COR-L47 (cell line): ENCODE measurements around the gene FAXDC2.
A peak's percentile ranks its signal among the peaks of the same experiment; 100 is the strongest.
"Not testable (repeated sequence)": the region's sequence is repeated elsewhere in the genome, so short reads cannot be mapped to it uniquely, and the experiment has no call there.

ENCODE experiments used
- DNase-seq: peaks from one replicate; lab custom pipeline; 2025; lab: John Stamatoyannopoulos, UW

The FAXDC2 gene

DNA sequence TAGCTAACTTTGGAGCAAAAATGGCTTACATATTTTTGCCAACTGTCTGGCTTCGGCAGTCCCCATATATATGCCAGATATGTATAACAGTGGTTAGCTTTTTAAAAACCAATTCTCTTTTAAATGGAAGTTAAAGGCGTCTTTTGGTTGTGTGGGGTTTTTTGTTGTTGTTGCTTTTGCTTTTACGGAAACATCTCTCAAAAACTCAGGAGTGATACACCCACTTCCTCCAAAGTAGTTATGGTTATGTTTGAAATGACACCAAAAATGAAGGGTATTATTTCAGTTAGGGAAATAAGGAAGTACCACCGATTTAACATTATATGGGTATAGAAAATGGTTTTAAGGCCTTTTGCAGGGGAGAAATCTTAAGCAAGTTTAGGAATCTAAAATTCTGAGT lies 10.4 kb upstream of the FAXDC2 start:
- no peak for DNase-seq

DNA sequence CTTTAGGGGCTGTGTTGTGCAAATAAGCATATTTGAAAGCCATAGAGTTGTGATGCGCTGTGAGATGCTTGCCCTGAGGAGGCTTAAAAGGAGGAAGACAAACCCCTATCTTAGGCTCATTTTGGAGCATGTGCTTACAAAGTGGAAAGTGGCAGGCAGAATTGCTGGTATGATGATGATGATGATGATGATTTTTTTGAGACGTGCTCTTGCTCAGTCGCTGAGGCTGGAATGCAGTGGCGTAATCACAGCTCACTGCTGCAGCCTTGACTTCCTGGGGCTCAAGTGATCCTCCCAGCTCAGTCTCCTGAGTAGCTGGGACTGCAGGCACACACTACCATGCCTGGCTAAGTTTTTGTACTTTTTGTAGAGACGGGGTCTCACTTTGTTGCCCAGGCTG lies 9.7 kb upstream of the FAXDC2 start:
- DNase-seq = no peak

DNA sequence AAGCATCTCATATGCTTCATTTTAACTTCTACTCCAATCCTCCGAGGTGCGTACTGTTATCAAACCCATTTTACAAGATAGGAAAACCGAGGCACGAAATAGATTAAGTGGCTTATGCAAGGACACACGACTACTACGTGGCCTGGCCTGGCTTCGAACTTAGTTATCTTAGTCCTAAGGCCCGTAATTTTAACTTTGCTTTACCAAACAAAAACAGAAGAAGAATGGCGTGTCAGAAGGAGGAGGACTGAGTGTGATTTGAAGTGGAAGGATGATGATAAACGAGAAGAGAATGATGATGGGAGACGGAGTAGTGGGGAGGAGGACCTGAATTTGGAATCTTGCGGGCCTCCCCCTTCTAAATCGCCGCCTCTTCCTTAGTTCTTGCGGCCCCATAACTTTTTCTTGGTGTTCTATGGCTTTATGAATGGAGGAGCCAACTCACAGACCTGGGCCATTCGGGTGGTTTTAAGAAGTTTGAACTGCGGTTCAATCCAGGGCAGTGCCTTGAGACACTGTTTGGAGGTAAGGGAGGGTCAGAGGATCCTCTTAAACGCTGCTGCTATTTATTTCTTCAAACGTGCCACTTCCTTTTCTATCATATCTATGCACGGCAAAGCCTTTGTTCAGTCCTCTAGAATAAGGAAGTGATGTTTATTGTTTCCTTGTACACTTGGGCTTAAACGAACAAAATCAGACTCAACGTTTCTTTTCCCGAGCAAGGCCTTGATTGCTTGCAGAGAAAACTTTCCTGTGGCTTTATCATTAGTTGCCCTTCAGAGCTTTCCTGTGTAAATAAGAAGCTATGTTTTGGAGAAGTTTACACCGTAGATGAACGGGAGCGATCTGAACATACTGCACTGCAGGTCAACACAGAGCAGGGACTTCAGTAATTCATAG lies 8.8 kb upstream of the FAXDC2 start:
- DNase-seq = no peak

DNA sequence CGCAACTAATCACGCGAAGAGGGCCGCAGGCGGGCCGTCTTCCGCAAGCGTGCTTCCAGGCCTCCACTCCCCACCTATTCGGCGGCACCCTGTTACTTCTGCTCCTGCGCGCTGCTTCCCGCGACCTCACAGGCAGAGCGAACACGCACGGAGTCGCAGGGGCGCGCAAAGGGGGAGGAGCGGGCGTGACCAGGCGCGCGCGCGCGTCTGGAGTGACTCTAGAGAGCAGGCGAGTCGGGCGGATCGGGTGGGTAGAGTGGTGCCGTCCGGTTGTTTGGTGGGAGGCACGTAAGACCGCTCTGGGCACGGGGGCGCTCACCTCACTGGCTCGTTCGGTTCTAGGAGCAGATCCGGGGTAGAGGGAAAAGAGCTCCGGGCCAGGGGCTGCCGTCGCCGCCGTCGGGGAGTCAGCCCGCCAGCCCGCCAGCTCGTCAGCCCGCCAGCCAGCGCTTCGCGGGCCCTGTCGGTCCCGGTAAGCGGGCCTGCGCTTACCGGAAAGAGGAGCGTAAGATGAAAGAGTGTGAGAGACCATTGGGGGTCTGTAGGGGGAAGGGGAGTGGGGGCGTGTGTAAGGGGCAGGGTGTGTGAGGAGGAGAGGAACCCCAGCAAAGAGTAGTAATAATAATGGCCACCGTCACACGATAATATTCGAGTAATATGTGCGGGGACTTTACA lies 8.0 kb upstream of the FAXDC2 start, which contains the start of gene CNOT8:
Gene CNOT8, plus strand, starts transcription at position 331 of the 675 bp plus-strand sequence. CDS start 4,652 bp downstream, outside the sequence.
- DNase-seq = peak; percentile 98

DNA sequence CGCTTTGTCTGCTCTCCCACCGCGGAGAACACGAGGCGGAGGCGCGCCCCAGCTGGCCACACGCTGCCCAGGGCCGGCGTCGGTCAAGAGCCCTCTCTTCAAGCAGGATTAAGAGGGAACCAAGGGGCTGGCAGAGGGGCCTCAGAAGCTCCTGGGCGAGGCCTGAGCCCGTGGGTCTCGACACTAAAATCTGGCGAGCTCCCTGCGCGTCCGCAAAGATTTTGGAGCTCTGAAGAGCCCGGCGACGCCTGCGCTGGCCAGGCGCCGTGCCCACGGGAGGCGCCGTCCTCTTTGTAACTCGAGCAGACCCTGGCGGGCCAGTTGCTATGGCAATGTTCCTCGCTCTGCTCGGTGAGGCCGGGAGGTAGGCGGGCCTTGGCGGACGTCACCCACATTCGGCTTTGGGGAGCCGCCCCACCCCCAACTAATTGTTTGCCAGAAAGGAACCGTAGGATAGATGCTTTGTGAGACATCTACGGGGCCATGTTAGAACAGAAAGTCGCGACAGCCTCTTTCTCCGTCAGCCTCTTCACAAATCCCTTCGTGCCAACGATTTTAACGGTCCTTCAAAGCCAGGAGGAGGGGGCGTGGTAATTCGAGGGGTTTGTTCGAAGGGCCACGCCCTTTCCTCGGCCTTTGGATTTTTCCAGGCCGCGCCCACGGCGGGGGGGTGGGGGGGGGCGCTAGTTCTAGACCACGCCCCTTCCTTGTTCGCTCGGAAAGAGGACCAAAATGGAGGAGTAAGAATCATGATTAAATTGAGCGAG lies 7.3 kb upstream of the FAXDC2 start:
- peak; percentile 98 for DNase-seq

DNA sequence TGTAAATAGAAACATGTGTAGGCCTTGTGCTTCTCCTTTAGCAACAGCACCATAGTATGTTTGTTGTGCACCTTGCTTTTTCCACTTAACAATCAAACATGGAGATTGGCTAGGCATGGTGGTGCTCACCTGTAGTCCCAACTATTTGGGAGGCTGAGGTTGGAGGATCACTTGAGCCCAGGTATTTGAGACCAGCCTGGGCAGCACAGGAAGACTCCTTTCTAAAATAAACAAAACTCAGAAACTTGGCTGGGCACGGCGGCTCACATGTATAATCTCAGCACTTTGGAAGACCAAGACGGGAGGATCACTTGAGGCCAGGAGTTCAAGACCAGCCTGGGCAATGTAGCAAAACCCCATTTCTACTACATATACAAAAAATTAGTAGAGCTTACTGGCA lies 948 bp upstream of the FAXDC2 start:
- DNase-seq = no peak

DNA sequence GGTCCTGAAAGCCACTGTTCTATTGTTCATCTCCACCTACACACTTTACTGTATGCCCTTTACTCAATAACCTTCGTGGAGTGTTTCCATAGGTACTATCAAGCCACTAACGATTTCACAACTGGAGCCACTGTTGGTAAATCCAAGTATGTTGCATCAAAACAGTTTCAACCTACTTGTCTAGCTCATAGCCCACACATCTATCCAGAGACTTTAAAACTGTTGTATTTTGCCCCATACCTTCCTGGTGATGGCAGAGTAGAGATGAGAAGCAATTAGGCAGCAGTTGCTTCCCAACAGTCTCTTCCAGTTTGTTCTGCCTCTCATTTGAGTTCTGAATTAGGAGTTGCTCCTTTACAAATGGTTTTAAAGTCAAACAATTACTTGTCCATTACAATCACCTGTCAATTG lies 607 bp downstream of the FAXDC2 start:
- no peak for DNase-seq

DNA sequence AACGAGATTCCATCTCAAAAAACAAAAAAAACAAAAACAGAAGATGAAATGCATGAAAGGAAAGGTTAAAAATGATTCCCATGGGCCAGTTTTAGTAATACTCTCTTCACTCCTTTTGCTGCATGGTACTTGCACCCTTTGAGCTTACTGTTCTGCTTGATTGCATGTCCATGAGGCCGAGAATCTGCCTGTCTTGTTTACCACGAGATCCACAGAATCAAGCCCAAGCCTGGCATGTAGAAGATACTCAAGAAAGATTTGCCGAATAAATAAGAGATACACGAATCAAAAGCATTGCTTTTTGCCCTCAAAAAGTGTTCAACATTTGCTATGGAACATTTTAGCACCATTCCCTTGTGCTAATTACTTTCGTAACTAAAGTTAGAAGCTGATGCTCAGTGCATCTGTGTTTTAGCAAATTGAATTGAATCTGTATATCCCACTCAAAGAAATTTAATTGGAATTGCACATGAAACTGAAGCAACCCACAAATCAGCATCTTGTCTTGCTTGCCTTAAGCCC lies 1.1 kb downstream of the FAXDC2 start:
- no peak for DNase-seq

DNA sequence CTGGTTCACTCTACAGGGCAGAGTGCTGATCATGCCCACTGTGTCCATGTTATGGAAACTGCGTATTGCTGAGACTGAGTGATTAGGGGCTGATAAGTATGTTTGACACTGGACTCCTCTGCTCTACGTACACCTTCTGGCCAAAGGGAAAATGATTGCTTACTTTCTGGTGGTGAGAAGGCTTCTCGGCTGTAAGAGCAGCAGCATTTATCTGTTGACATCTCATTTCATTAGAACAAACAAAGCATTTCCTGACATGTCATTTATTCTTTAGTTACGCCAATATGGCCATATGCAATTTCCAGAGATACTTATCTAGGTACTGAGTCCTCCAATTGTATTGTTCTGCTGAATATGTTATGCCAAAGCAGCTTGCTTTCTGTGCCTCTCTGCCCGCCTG lies 5.6 kb downstream of the FAXDC2 start:
- DNase-seq = no peak

DNA sequence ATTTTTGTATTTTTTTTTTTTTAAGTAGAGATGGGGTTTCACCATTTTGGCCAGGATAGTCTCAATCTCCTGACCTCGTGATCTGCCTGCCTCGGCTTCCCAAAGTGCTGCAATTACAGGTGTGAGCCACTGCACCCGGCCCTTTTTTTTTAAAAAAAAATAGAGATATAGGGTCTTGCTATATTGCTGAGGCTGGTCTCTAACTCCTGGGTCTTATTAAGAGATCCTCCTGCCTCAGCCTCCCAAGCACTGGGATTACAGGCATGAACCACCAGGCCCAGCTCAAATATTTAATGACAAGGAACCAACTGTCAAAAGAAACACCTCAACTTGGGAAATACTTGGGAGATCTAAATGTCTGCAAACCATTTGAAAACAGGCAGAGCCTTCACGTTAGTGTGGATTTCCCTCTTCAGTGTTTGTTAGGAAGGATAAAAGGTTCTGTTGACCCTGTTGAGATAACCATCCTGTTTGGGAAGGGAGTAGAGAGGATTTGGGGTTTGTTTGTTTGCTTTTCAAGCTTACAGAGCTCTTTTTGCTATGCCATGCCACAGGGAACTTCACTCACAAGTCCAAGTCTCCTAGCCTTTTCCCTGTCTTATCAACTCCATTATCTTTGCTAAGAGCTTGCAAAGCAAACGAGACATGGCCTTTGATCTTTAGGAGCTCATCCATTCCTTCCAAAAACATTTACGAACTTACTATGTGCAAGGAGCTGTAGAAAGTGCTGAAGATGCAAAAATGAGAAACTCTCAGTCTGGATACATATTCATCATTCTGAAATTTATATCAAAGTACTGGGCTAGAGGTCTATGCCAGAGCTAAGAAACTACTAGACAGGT lies 7.5 kb downstream of the FAXDC2 start:
- no peak for DNase-seq

DNA sequence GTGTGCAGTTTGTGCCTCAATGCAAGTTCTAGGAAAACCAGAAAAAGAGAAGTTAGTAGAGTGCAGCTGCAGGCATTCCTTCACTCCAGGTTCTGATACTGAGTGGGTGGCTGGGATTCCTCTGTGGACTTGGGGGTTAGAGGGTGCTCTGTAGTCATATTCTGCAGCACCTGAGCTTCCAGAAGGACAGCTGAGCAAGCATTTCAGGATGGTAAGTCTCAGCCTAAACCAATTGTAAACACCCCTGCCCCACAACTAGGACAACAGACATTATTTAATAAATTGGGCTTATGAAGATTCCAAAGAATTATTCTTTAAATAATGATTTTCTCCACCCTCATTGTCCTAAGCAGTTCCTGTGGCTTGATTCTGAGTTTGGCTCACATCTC lies 9.1 kb downstream of the FAXDC2 start:
- DNase-seq = no peak

DNA sequence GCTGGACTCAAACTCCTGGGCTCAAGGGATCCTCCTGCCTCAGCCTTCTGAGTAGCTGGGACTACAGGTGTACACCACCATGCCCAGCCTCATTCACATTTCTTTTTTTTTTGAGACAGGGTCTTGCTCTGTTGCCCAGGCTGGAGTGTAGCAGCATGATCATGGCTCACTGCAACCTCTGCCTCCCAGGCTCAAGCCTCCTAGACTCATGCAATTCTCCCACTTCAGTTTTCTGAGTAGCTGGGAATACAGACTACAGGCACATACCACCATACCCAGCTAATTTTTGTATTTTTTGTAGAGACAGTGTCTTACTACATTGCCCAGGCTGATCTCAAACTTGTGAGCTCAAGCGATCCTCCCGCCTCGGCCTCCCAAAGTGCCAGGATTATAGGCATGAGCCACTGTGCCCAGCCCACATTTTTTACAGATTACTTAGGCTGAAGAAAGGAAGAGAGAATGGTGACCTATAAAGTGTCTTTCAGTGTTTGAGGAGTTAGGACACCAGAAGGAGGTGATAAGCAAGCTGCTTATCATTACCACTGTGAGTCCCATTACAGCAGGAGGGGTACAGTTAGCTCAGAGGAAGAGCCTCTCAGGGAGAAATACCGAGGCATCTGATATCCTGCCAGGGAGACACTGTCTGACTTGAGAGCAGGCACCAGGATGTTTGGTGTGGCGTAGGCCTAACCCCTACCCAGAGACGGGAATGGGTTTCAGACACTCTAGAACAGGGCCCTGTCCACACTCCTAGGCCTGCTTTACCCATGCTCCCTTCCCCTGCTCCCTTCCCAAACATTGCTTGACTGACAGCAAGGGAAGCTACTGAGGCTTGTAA lies 9.7 kb downstream of the FAXDC2 start:
- no peak for DNase-seq

DNA sequence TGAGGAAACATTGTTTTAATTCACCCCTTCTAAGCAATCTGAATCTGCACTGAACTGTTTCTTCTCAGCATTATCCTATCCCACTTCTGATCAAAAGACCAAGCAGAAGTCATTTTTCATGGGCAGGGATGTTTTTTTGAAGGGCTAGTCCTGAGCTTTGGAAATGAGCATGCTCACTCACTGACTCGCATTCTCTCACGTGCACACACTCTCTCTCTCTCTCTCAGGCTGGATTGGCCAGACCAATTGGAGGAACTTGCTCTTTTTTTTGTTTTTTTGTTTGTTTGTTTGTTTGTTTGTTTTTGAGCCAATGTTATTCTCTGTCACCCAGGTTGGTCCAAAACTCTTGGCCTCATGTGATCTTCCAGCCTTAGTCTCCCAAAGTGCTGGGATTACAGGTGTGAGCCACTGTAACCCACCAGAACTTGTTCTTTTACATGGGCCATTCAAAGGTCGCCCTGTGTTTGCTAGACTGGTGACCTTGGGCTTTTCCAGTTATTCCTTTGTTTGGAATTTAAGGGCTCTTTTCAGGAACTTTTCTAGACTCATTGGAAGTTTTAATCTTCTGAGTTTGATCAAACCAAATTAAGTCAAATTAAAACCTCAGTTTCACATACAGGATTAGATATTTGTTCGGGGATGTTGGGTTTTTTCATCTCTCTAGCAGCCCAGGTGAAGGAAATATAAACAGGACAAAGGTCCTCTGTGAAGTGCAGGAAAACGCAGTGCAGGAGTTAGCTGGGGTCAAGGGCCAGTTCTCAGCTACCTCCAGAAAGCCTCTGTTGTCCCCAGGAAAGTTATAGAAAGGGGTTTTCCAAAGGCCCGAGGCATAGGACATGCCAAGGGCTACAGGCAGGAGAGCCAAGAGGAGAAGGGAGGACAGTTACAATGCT lies 13.1 kb downstream of the FAXDC2 start:
- no peak for DNase-seq

DNA sequence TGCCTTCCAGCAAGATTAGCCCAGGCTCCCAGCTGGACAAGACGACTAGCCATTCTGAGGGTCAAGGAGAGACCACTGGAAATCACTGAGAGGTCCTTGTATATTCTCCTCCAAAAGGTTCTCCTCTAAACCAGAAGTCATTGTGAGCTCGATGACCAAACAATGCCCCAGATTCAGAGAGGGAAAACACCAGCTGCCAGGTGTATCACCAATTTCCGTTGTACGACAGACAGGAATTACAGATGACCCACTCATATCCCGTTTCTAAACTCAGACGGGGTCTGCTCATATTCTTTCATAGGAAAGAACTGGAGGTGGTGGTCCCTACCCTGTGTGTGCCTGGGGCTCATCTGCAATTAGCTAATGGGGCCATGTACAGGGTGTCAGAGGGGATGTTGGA lies 14.2 kb downstream of the FAXDC2 start:
- no peak for DNase-seq

DNA sequence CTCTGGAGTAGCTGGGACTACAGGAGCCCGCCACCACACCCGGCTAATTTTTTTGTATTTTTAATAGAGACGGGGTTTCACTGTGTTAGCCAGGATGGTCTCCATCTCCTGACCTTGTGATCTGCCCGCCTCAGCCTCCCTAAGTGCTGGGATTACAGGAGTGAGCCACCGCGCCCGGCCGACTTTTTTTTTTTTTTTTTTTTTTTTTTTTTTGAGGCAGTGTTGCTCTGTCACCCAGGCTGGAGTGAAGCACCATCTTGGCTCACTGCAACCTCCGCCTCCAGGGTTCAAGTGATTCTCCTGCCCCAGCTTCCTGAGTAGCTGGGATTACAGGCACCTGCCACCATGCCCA lies 14.7 kb downstream of the FAXDC2 start:
- DNase-seq = not testable (repeated sequence)

DNA sequence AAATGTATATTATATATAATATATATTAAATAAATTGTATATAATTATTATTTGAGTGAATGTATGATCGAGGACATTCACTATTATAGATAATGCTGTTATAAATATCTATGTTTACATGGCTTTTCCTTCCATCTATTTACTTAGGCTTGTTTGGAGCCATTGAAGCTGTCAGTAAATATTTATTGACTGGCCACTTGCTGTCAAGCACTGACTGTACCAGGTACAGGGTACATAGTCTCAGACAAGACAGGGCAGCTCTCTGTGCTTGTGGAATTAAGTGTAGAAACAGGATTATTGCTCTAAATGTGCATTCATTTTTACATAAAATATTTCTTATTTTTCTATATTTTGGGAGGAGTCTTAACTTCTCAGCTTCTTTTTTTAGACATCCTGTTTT lies 16.4 kb downstream of the FAXDC2 start:
- DNase-seq = no peak

DNA sequence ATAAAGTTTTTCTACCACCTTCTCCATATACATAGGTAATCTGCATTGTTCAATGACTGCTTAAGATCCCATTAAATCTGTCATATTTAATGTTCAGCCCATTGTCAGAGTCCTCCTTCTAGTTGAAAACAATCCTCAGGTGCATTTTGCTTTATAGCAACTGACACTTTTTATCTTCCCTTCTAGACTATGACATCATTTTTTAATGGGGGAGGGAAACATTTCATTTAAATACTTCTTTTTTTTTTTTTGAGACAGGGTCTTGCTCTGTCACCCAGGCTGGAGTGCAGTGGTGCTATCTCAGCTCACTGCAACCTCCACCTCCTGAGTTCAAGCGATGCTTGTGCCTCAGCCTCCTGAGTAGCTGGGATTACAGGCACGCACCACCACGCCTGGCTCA lies 17.6 kb downstream of the FAXDC2 start:
- DNase-seq = not testable (repeated sequence)

DNA sequence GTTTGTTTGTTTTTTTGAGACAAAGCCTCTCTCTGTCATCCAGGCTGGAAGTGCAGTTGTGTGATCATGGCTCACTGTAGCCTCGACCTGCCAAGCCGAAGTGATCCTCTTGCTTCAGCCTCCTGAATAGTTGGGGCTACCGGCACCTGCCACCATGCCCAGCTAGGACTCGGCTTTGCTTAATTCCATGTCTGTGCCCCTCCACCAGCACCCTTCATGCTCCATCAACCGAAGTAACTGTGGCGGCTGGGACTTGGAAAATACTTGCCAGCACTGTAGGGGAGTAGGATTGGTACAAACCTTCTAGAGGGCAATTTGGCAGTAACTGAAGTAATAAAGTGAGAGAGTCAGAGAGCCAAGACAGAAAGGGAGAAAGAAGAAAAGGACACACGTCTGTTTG lies 19.0 kb downstream of the FAXDC2 start:
- DNase-seq = no peak

DNA sequence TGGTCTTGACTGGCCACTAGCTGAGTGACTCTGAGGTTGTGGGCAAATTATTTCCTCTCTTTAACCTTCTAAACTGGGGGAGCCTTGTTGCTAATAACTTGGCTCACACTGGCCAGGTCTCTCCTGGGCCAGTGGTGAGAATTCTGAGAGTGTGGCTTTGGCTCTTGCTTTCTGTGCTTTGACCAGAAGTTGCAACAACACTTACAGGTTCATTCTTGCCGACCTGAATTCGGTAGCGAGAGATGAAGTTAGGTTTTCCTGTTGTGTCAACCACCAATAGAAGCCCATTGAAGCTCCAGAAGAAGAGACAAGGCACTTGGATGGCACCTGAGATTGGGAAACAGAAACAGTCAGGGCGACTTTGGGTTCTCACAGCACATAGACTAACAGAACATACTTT lies 19.8 kb downstream of the FAXDC2 start:
- DNase-seq = no peak

DNA sequence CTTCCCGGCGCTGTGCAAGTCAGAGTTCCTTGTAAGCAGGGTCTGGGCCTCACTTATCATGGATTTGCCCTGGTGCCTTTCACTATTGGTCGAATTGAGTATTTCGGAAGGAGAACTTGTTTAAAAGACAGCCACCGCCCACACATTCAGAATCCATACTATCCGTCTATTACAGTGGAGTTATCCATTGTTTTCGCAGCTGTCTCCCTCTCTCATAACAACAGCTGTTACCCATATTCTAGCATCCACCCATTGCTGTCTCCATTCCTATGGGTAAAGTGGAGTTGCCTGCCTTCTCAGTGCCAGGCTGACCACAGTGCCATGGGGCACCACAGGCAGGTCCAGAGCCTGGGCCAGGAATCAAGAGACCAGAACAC lies 20.2 kb downstream of the FAXDC2 start:
- no peak for DNase-seq
